Fibroblast of villous mesenchyme (primary cell): ENCODE data around the gene RAD23B. TPM values are rescaled to one million over a fixed set of nuclear protein-coding genes. Genes with fewer than 3 reads are reported as not detected.

Experiments
- DNase-seq: peaks from one replicate; pipeline ENCODE4 v3.0.0-alpha.2; 2010; ENCODE audit warnings: low read depth
- H3K4me3 ChIP-seq: 2 replicates; pipeline ENCODE4 v1.5.1; 2011; ENCODE audit warnings: low read depth, mild to moderate bottlenecking, low read length
- CTCF ChIP-seq: IDR thresholded peaks from 2 replicates; pipeline ENCODE4 v1.5.1; 2012; ENCODE audit warnings: low read depth, mild to moderate bottlenecking, low read length; ENCODE audit not compliant: insufficient read depth
- total RNA-seq: library from RNA; depleted of rRNA; stranded (reverse); fragments of >200 nt; gene quantifications from 2 replicates; pipeline ENCODE4 v1.2.3, GENCODE V29; 2012

RAD23B gene
- total RNA-seq, 1 donor = 375 TPM

- no peak for TF ChIP-seq CTCF
- DNase-seq = peak; percentile 56
- H3K4me3 ChIP-seq = no peak overlapping the region
These were observed 39.3 kb upstream of the RAD23B start for GRCh38 chr9:107243742-107244141.

GRCh38 chr9:107246259-107247254 is 36.5 kb upstream of the RAD23B start:
- H3K4me3 ChIP-seq = no peak overlapping the region
- TF ChIP-seq CTCF = no peak
- DNase-seq = peak; percentile 18

- no peak for DNase-seq
- H3K4me3 ChIP-seq = no peak overlapping the region
- no peak for TF ChIP-seq CTCF
These were observed 34.4 kb upstream of the RAD23B start for GRCh38 chr9:107248714-107249113.

- DNase-seq = peak; percentile 19
- H3K4me3 ChIP-seq = no peak overlapping the region
- no peak for TF ChIP-seq CTCF
These were observed 33.9 kb upstream of the RAD23B start for GRCh38 chr9:107249131-107249533.

- DNase-seq = no peak
- H3K4me3 ChIP-seq = no peak overlapping the region
- no peak for TF ChIP-seq CTCF
These were observed 33.3 kb upstream of the RAD23B start for GRCh38 chr9:107249665-107250285.

GRCh38 chr9:107251756-107252322 is 31.2 kb upstream of the RAD23B start:
- H3K4me3 ChIP-seq = no peak overlapping the region
- TF ChIP-seq CTCF = no peak
- DNase-seq = peak; percentile 91
